GM21515 (cell line): Measurements from ENCODE around the gene GTF2A1.
A peak's percentile ranks its signal among the peaks of the same experiment; 100 is the strongest.

Source experiments
- ATAC-seq: cut with Tn5 transposase; IDR thresholded peaks from one replicate; pipeline ENCODE4 v1.9.1; 2021; ENCODE audit not compliant: unreplicated experiment

GTF2A1 gene

GRCh38 chr14:81179631-81180030 is 41.1 kb downstream of the GTF2A1 start:
- no peak for ATAC-seq

GRCh38 chr14:81178063-81178462 is 42.7 kb downstream of the GTF2A1 start:
- peak; percentile 64 for ATAC-seq

- ATAC-seq, result no peak
These were observed 43.5 kb downstream of the GTF2A1 start for GRCh38 chr14:81177225-81177624.

GRCh38 chr14:81176241-81176640 is 44.5 kb downstream of the GTF2A1 start:
- no peak for ATAC-seq

GRCh38 chr14:81172881-81173280 is 47.9 kb downstream of the GTF2A1 start:
- no peak for ATAC-seq

GRCh38 chr14:81172353-81172752 is 48.4 kb downstream of the GTF2A1 start:
- no peak for ATAC-seq

- no peak for ATAC-seq
These were observed 49.9 kb downstream of the GTF2A1 start for GRCh38 chr14:81170829-81171195.

- ATAC-seq, result peak; percentile 96
These were observed 50.5 kb downstream of the GTF2A1 start for GRCh38 chr14:81170104-81170828.

- peak; percentile 18 for ATAC-seq
These were observed 51.1 kb downstream of the GTF2A1 start for GRCh38 chr14:81169711-81170103.

GRCh38 chr14:81169267-81169666 is 51.5 kb downstream of the GTF2A1 start:
- ATAC-seq, result no peak

- ATAC-seq, result no peak
These were observed 54.6 kb downstream of the GTF2A1 start for GRCh38 chr14:81166121-81166520.

- ATAC-seq, result no peak
These were observed 55.6 kb downstream of the GTF2A1 start for GRCh38 chr14:81165188-81165587.

- ATAC-seq, result peak; percentile 90
These were observed 56.5 kb downstream of the GTF2A1 start for GRCh38 chr14:81164167-81164774.

GRCh38 chr14:81162941-81163340 is 57.8 kb downstream of the GTF2A1 start:
- ATAC-seq, result no peak

GRCh38 chr14:81161749-81162148 is 59.0 kb downstream of the GTF2A1 start:
- ATAC-seq, result no peak

- ATAC-seq, result no peak
These were observed 59.7 kb downstream of the GTF2A1 start for GRCh38 chr14:81161088-81161487.

- no peak for ATAC-seq
These were observed 63.3 kb downstream of the GTF2A1 start for GRCh38 chr14:81157431-81157830.

- ATAC-seq, result no peak
These were observed 67.6 kb downstream of the GTF2A1 start for GRCh38 chr14:81153187-81153586.

GRCh38 chr14:81148635-81149034 is 72.1 kb downstream of the GTF2A1 start:
- ATAC-seq, result no peak

GRCh38 chr14:81147140-81147897 is 73.4 kb downstream of the GTF2A1 start:
- peak; percentile 49 for ATAC-seq

- no peak for ATAC-seq
These were observed 75.7 kb downstream of the GTF2A1 start for GRCh38 chr14:81144824-81145603.
